PC-9 (cell line): ENCODE data around the gene OVCH2. TPM values are rescaled to one million over a fixed set of nuclear protein-coding genes. Genes with fewer than 3 reads are reported as not detected.
A peak's percentile ranks its signal among the peaks of the same experiment; 100 is the strongest.

Source experiments
- BruUV-seq: library from RNA; stranded (reverse); fragments of 400-500 nt; replicated peaks from 2 replicates; lab custom pipeline; 2021; lab: Mats Ljungman, UMichigan
- CTCF ChIA-PET: fragments of 300-600 bp; sonication (Branson Sonifier 250); formaldehyde crosslinking; loops from one replicate; lab custom pipeline; 2022; ENCODE audit warnings: antibody characterized with exemption; lab: Charles Lee
- POLR2A ChIA-PET: fragments of 300-600 bp; sonication (Branson Sonifier 250); formaldehyde crosslinking; loops from one replicate; lab custom pipeline; 2022; ENCODE audit warnings: antibody characterized with exemption; ENCODE audit not compliant: unreplicated experiment; lab: Charles Lee
- DNase-seq, 2 experiments: peaks; one replicate each; pipeline versions ENCODE4 v3.0.0 to v3.0.0-alpha.2; 2015 to 2022; ENCODE audit warnings: mixed read lengths in 1 of 2
- H2AFZ ChIP-seq: fragments of 200-600 bp; sonication (generic); 2 replicates; pipeline ENCODE4 v1.8.1; 2017; ENCODE audit warnings: antibody characterized with exemption
- H3F3A ChIP-seq: fragments of 200-600 bp; sonication (generic); 2 replicates; pipeline ENCODE4 v1.8.1; 2017; ENCODE audit warnings: antibody characterized with exemption, mild to moderate bottlenecking, low read depth; ENCODE audit not compliant: insufficient read depth
- H3K27ac ChIP-seq: fragments of 200-600 bp; sonication (generic); 2 replicates; pipeline ENCODE4 v1.6.1; 2016; ENCODE audit warnings: mixed run types
- H3K27me3 ChIP-seq: fragments of 200-600 bp; sonication (generic); 2 replicates; pipeline ENCODE4 v1.6.1; 2016; ENCODE audit warnings: low read depth, mixed run types; ENCODE audit not compliant: insufficient read depth
- H3K36me3 ChIP-seq: fragments of 200-600 bp; sonication (generic); 2 replicates; pipeline ENCODE4 v1.6.1; 2016; ENCODE audit warnings: low read depth, mixed run types
- H3K4me1 ChIP-seq: fragments of 200-600 bp; sonication (generic); replicated peaks from 2 replicates; pipeline ENCODE4 v1.6.1; 2016; ENCODE audit warnings: mixed run types; ENCODE audit not compliant: insufficient read depth
- H3K4me2 ChIP-seq: fragments of 200-600 bp; sonication (generic); 2 replicates; pipeline ENCODE4 v1.6.1; 2017; ENCODE audit warnings: mixed run types
- H3K4me3 ChIP-seq: fragments of 200-600 bp; sonication (generic); 2 replicates; pipeline ENCODE4 v1.6.1; 2016; ENCODE audit warnings: mixed run types
- H3K79me2 ChIP-seq: fragments of 200-600 bp; sonication (generic); 2 replicates; pipeline ENCODE4 v1.6.1; 2017; ENCODE audit warnings: low read depth, mixed run types
- H3K9me2 ChIP-seq: fragments of 200-600 bp; sonication (generic); 2 replicates; pipeline ENCODE4 v1.8.1; 2017; ENCODE audit warnings: mild to moderate bottlenecking; ENCODE audit not compliant: insufficient read depth
- H3K9me3 ChIP-seq: fragments of 200-600 bp; sonication (generic); 2 replicates; pipeline ENCODE4 v1.8.1; 2016; ENCODE audit warnings: low read depth; ENCODE audit not compliant: insufficient read depth
- H4K20me1 ChIP-seq: fragments of 200-600 bp; sonication (generic); 2 replicates; pipeline ENCODE4 v1.8.1; 2017; ENCODE audit not compliant: insufficient read depth
- EZH2 ChIP-seq: fragments of 200-600 bp; sonication (generic); IDR thresholded peaks from 2 replicates; pipeline ENCODE4 v1.8.0; 2017; ENCODE audit warnings: antibody characterized with exemption, low read depth
- intact Hi-C: fragments of 100-400 bp; cut with micrococcal nuclease; formaldehyde crosslinking; loops from one replicate; pipeline ENCODE4 v1.10.0; 2022; ENCODE audit not compliant: unreplicated experiment
- total RNA-seq: library from RNA; stranded (reverse); gene quantifications from 2 replicates; pipeline ENCODE4 v1.2.3, GENCODE V29; 2021
- TF ChIP-seq, protein P1 (sequence below): fragments of 200-600 bp; sonication (generic); conservative IDR thresholded peaks from 2 replicates; pipeline ENCODE4 v1.6.1; 2017; ENCODE audit warnings: mixed run types, antibody characterized with exemption, mild to moderate bottlenecking, moderate library complexity

OVCH2 gene
- total RNA-seq, 1 experiment from 2014 or later = 4.8 TPM

DNA sequence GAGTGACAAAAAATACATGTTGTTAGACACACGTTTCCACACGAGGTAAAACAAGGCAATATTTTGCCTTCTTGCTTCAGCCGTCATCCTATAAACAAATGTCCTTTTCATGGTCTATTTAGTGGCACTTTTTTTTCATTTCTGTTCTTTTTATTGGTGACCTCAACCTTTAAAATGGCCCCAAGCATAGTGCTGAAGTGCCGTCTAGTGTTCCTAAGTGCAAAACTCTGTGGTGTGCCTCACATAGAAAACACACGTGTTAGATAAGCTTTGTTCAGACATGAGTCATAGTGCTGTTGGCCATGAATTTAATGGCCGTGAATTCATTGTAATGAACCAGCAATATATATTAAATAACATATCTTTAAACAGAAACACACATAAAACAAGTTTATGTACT is 15.6 kb downstream of the OVCH2 start:
- intact Hi-C loops = loop anchor here (1.0 kb wide), 1 partner anchor 119 kb away; no protein-coding TSS in a partner anchor
- no peaks in the 10 kb centered on the region for H3F3A ChIP-seq
- H3K9me3 ChIP-seq = no peaks in the 10 kb centered on the region
- no peaks in the 10 kb centered on the region for H4K20me1 ChIP-seq
- H3K4me1 ChIP-seq = no peaks in the 10 kb centered on the region
- ChIA-PET CTCF (interaction anchor here (0.9 kb wide), 1 partner anchor 19 kb away, joined by 3 read pairs; no protein-coding TSS in a partner anchor), POLR2A (no interaction called here)
- no peak for DNase-seq
- H2AFZ ChIP-seq = no peak overlapping the region
- H3K4me3 ChIP-seq = no peak overlapping the region
- H3K27me3 ChIP-seq = no peaks in the 10 kb centered on the region
- no peaks in the 10 kb centered on the region for H3K36me3 ChIP-seq
- H3K4me2 ChIP-seq = no peak overlapping the region
- no TSS peak for BruUV-seq
- TF ChIP-seq, protein P1, sequence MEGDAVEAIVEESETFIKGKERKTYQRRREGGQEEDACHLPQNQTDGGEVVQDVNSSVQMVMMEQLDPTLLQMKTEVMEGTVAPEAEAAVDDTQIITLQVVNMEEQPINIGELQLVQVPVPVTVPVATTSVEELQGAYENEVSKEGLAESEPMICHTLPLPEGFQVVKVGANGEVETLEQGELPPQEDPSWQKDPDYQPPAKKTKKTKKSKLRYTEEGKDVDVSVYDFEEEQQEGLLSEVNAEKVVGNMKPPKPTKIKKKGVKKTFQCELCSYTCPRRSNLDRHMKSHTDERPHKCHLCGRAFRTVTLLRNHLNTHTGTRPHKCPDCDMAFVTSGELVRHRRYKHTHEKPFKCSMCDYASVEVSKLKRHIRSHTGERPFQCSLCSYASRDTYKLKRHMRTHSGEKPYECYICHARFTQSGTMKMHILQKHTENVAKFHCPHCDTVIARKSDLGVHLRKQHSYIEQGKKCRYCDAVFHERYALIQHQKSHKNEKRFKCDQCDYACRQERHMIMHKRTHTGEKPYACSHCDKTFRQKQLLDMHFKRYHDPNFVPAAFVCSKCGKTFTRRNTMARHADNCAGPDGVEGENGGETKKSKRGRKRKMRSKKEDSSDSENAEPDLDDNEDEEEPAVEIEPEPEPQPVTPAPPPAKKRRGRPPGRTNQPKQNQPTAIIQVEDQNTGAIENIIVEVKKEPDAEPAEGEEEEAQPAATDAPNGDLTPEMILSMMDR = no peak
- TF ChIP-seq EZH2 = no peak
- H3K9me2 ChIP-seq = no peaks in the 10 kb centered on the region
- H3K27ac ChIP-seq = no peak overlapping the region
- H3K79me2 ChIP-seq = no peaks in the 10 kb centered on the region

DNA sequence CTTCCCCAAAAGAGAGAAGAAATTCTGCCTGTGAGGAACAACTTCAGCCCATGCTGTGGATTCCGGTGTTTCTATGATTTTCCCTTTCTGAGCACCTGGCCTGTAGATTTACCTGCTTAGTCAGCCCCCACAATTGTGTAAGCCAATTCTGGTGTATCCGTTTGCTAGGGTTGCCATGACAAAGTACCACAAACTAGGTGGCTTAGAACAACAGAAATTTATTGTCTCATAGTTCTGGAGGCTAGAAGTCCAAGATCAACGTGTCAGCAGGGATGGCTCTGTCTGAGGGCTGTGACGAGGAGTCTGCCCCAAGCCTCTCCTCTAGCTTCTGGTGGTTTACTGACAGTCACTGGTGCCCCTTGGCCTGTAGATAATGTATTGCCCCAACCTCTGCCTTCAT is 17.0 kb downstream of the OVCH2 start:
- Histone ChIP-seq H3K4me3 (no peak overlapping the region), H3K27ac (no peak overlapping the region), H2AFZ (no peak overlapping the region), H3K27me3 (no peaks in the 10 kb centered on the region), H3K36me3 (no peaks in the 10 kb centered on the region), H3K9me3 (no peaks in the 10 kb centered on the region), H3K4me1 (no peaks in the 10 kb centered on the region), H3K4me2 (no peak overlapping the region), H3F3A (no peaks in the 10 kb centered on the region), H3K79me2 (no peaks in the 10 kb centered on the region), H4K20me1 (no peaks in the 10 kb centered on the region), H3K9me2 (no peaks in the 10 kb centered on the region)
- BruUV-seq = no TSS peak
- ChIA-PET CTCF (no interaction called here), POLR2A (no interaction called here)
- intact Hi-C loops = loop anchor here (10.0 kb wide), 1 partner anchor 334 kb away; no protein-coding TSS in a partner anchor
- no peak for DNase-seq
- TF ChIP-seq EZH2 = no peak
- TF ChIP-seq, protein P1 = no peak

DNA sequence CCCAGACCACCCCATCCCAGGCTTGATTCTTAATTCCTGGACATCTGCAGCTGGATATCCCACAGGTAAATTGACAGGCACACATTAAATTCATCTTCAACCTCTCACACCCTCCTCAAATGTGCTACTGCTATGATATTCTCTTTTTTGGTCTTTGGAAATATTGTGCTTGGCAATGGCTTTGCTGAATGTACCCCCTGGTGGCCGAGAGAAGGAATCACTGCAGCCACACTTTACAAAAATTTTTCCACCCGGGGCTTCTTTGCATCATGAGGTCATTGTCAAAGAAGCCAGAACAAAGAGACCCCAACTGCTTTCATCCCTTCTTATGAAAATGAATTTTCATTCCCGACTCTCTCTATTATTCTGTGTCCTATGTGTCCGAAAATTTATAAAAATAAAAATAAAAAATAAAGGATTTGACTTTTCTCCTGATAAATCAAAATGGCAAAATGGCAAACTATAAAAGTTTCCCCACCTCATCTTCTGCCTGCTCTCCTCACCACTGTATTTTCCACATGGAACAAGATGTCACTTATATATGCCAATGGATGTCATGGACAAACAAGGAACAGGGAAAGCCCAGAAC is 17.9 kb downstream of the OVCH2 start:
- Histone ChIP-seq H3K27ac (no peak overlapping the region), H3K9me2 (no peaks in the 10 kb centered on the region), H3F3A (no peaks in the 10 kb centered on the region), H4K20me1 (no peaks in the 10 kb centered on the region), H2AFZ (no peak overlapping the region), H3K4me3 (no peak overlapping the region), H3K4me2 (no peak overlapping the region), H3K79me2 (no peaks in the 10 kb centered on the region), H3K9me3 (no peaks in the 10 kb centered on the region), H3K36me3 (no peaks in the 10 kb centered on the region), H3K27me3 (no peaks in the 10 kb centered on the region), H3K4me1 (no peaks in the 10 kb centered on the region)
- ChIA-PET POLR2A (no interaction called here), CTCF (no interaction called here)
- no peak for TF ChIP-seq EZH2
- TF ChIP-seq, protein P1 = peak; percentile 76
- intact Hi-C loops = loop anchor here (10.0 kb wide), 1 partner anchor 334 kb away; no protein-coding TSS in a partner anchor
- no peak for DNase-seq
- no TSS peak for BruUV-seq
